GM12874 (cell line): ENCODE results near the gene RNF115.

Source experiments
- TF ChIP-seq, protein P1 (sequence below): IDR thresholded peaks from 2 replicates; pipeline ENCODE4 v1.5.1; 2011; ENCODE audit warnings: low read depth, mild to moderate bottlenecking, control low read depth, low read length, moderate library complexity; ENCODE audit not compliant: insufficient read depth

RNF115 gene

DNA sequence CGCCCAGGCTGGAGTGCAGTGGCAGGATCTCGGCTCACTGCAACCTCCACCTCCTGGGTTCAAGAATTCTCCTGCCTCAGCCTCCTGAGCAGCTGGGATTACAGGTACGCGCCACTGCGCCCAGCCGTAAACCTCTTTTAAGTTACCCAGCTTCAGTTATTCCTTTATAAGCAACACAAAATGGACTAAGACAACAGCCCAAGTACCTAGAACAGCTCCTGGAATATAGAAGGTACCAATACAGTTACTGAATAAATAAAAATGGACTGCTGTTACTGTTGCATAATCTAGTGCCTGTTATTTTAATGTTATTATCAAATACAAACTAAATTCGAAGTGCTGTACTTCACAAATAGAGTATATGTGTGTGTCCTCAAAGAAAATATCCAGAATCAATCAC is 17.1 kb downstream of the RNF115 start:
- TF ChIP-seq, protein P1, sequence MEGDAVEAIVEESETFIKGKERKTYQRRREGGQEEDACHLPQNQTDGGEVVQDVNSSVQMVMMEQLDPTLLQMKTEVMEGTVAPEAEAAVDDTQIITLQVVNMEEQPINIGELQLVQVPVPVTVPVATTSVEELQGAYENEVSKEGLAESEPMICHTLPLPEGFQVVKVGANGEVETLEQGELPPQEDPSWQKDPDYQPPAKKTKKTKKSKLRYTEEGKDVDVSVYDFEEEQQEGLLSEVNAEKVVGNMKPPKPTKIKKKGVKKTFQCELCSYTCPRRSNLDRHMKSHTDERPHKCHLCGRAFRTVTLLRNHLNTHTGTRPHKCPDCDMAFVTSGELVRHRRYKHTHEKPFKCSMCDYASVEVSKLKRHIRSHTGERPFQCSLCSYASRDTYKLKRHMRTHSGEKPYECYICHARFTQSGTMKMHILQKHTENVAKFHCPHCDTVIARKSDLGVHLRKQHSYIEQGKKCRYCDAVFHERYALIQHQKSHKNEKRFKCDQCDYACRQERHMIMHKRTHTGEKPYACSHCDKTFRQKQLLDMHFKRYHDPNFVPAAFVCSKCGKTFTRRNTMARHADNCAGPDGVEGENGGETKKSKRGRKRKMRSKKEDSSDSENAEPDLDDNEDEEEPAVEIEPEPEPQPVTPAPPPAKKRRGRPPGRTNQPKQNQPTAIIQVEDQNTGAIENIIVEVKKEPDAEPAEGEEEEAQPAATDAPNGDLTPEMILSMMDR = no peak

DNA sequence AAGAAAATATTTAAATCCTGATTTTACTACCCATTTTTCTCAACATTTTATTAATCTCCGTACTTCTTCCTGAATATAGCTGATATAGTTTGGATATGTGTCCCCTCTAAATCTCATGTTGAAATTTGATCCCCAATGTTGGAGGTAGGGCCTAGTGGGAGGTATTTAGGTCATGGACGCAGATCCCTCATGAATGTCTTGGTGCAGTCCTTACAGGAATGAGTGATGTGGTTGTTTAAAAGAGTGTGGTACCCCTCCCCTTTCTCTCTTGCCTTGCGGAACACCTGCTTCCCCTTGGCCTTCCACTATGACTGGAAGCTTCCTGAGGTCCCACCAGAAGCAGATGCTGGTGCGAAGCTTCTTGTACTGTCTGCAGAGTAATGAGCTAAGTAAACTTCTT is 17.5 kb downstream of the RNF115 start:
- TF ChIP-seq, protein P1 = no peak

DNA sequence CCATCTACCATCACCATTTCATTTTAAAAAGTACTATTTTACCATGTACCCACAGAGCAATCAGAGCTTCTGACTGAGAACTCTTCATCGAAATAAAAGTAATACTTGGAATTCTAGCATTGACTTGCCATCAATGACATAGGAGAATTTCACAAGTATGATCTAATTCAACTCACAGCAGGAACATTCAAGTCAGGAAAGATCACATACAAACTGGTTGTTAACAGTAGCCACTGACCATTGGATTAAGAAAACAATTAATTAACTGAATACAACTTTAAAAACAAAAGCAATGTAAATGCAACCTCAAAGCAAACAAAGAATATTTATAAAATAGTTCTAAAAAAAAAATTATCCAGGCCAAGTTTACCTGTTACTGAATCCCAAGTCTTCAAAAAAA is 18.8 kb downstream of the RNF115 start:
- TF ChIP-seq, protein P1 = no peak

DNA sequence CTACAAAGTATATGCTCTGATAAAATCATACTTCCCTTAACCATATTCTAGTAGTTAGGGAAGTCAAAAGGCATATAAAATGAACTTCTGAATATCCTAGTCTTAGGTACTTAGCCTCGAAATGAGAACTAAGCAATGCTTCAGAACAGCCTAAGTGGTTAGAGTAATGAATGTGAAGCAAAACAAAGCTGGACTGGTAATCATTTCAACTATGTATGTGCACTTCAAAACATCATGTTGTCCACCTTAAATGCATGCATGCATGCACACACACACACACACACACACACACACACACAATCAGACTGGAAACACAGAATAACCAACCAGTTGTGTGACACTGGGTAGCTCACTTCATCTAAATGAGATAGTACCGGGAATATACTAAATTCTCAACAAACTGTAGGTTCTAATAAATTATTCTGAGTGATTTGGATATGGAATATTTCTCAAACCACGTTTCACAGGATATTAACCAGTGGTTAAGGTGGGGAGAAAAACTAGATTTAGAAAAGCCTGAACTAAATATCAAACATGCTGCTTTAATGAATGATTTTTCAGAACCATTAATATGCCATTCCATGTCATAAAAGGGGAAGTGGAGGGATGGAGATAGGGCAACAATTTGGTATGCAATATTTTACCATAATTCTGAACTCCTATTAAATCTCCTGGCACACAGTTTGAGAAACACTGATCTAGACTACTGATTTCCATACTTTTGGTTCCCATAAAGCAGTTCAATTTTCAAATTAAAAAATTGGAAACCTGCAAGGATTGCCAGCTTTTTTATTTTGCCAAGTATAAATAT is 19.5 kb downstream of the RNF115 start:
- TF ChIP-seq, protein P1 = no peak

DNA sequence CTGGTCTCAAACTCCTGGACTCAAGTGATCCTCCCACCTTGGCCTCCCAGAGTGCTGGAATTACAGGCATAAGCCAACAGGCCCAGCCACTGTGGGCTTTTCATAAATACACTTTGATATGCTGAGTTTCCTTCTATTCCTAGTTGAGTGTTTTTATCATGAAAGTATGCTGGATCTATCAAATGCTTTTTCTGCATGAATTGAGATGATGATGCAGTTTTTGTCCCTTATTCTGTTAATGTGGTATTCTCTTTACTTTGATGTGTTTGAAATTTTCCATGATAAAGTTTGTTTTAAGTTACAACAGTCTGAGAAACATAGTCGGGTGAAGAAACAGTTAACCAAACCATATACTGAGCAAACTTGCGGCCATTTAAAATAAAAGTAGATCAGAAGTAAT is 24.1 kb downstream of the RNF115 start:
- TF ChIP-seq, protein P1 = no peak

DNA sequence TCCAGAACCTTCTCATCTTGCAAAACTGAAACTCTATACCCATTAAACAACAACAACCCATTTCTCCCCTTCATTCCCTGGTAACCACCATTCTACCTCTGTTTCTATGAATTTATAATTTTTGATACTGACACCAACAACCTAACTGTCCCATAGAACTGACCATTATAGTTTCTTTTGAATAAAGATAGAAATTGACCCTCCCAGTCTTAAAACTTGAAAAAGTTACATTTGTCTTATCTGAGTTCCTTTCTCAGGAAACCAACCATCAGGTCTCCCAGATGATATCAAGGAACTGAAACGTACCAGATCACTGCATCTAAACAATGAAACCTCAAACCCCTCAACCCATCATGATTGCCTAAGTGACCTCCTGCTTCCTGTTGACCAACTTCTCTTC is 27.1 kb downstream of the RNF115 start:
- TF ChIP-seq, protein P1 = no peak

DNA sequence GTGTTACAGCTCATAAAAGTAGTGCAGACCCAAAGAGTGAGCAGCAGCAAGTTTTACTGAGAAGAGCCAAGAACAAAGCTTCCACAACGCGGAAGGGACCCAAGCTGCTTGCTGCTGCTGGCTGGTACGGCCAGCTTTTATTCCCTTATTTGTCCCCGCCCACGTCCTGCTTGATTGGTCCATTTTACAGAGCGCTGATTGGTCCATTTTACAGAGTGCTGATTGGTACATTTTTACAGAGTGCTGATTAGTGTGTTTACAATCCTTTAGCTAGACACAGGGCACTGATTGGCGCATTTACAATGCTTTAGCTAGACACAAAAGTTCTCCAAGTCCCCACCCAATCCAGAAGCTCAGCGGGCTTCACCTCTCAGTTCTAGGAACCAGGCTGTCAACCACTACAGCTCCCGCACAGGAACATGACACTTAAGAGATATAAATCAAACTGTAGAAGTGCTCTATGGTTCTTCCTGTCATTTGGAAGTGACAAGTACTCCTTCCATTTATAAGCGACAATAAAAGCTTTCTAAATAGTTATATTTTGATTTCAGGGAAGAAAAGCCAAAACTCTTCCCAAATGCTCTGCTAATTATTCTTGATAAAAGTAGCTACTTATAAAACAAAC is 28.5 kb downstream of the RNF115 start:
- TF ChIP-seq, protein P1 = no peak
